CD14-positive monocyte (primary cell): ENCODE measurements around the gene PTCD2. TPM values are rescaled to one million over a fixed set of nuclear protein-coding genes. Genes with fewer than 3 reads are reported as not detected.

Experiments used
- DNase-seq, 3 donors: peaks; one replicate each; pipeline ENCODE4 v3.0.0-alpha.2; 2011 to 2022
- H2AFZ ChIP-seq: 2 replicates; pipeline ENCODE4 v1.6.0; 2012; ENCODE audit warnings: mild to moderate bottlenecking, low read depth, low read length, inconsistent platforms; ENCODE audit not compliant: insufficient read depth, poor library complexity, severe bottlenecking
- H3K27ac ChIP-seq, 2 donors: 1 replicate in 1 of 2; 2 replicates in 1 of 2; pipeline ENCODE4 v1.5.1; 2012 to 2013; ENCODE audit warnings: low read length in 2 of 2, control low read depth in 1 of 2, inconsistent platforms in 1 of 2, low read depth in 1 of 2, mild to moderate bottlenecking in 1 of 2
- H3K27me3 ChIP-seq, 2 donors: one replicate each; pipeline versions ENCODE4 v1.6.0 to v1.6.1; 2011 to 2013; ENCODE audit warnings: low read length in 2 of 2; ENCODE audit not compliant: control insufficient read depth in 2 of 2, insufficient read depth in 2 of 2
- H3K36me3 ChIP-seq, 2 donors: replicated peaks in 1 of 2; 1 replicate in 1 of 2; 2 replicates in 1 of 2; pipeline versions ENCODE4 v1.5.1 to v1.6.1; 2012 to 2013; ENCODE audit warnings: low read length in 2 of 2, control low read depth in 1 of 2, inconsistent platforms in 1 of 2, mild to moderate bottlenecking in 1 of 2; ENCODE audit not compliant: insufficient read depth in 2 of 2, control insufficient read depth in 1 of 2
- H3K4me1 ChIP-seq, 2 donors: 1 replicate in 1 of 2; 2 replicates in 1 of 2; pipeline versions ENCODE4 v1.5.1 to v1.6.1; 2012 to 2013; ENCODE audit warnings: low read length in 2 of 2, control low read depth in 1 of 2, inconsistent platforms in 1 of 2, mild to moderate bottlenecking in 1 of 2, moderate library complexity in 1 of 2; ENCODE audit not compliant: insufficient read depth in 2 of 2, control insufficient read depth in 1 of 2
- H3K4me2 ChIP-seq: replicated peaks from 2 replicates; pipeline ENCODE3; 2012; ENCODE audit warnings: low read length, moderate library complexity, mild to moderate bottlenecking; ENCODE audit not compliant: poor library complexity, severe bottlenecking; ENCODE audit errors: extremely low read depth
- H3K4me3 ChIP-seq, 3 experiments: fragments of 200-600 bp in 1 of 3; sonication (generic) in 1 of 3; replicated peaks in 1 of 3; 1 replicate in 2 of 3; 2 replicates in 1 of 3; pipeline ENCODE4 v1.5.1; 2011 to 2013; ENCODE audit warnings: low read length in 3 of 3, mild to moderate bottlenecking in 3 of 3, control low read depth in 2 of 3, low read depth in 2 of 3, inconsistent platforms in 1 of 3, moderate library complexity in 1 of 3
- H3K79me2 ChIP-seq: 2 replicates; pipeline ENCODE4 v1.6.0; 2012; ENCODE audit warnings: mild to moderate bottlenecking, control low read depth, inconsistent platforms, low read length, moderate library complexity; ENCODE audit not compliant: insufficient read depth
- H3K9ac ChIP-seq: 2 replicates; pipeline ENCODE4 v1.6.0; 2017; ENCODE audit warnings: low read length, mild to moderate bottlenecking; ENCODE audit not compliant: insufficient read depth, poor library complexity, severe bottlenecking
- H3K9me3 ChIP-seq, 2 donors: replicated peaks in 1 of 2; 1 replicate in 1 of 2; 2 replicates in 1 of 2; pipeline versions ENCODE4 v1.5.1 to v1.6.1; 2012 to 2013; ENCODE audit warnings: low read length in 2 of 2, control low read depth in 1 of 2; ENCODE audit not compliant: control insufficient read depth in 1 of 2, insufficient read depth in 1 of 2
- H4K20me1 ChIP-seq: 2 replicates; pipeline ENCODE4 v1.6.0; 2012; ENCODE audit warnings: mild to moderate bottlenecking, low read length, control low read depth, moderate library complexity; ENCODE audit not compliant: insufficient read depth
- H3K27ac Mint-ChIP-seq, 7 donors: one replicate each; pipeline ENCODE4 v1.8.0; 2020; ENCODE audit warnings: mild to moderate bottlenecking in 7 of 7, mixed read lengths in 7 of 7, moderate library complexity in 6 of 7, inconsistent platforms in 2 of 7
- H3K27me3 Mint-ChIP-seq, 3 donors: one replicate each; pipeline ENCODE4 v1.8.0; 2021 to 2022; ENCODE audit warnings: low read depth in 3 of 3, mild to moderate bottlenecking in 3 of 3, mixed read lengths in 3 of 3, moderate library complexity in 3 of 3, inconsistent platforms in 1 of 3
- H3K36me3 Mint-ChIP-seq, 2 donors: one replicate each; pipeline ENCODE4 v1.8.0; 2020; ENCODE audit warnings: mixed read lengths in 2 of 2, inconsistent platforms in 1 of 2, mild to moderate bottlenecking in 1 of 2
- H3K4me1 Mint-ChIP-seq: one replicate; pipeline ENCODE4 v1.8.0; 2020; ENCODE audit warnings: mild to moderate bottlenecking, mixed read lengths
- H3K4me3 Mint-ChIP-seq, 2 donors: one replicate each; pipeline ENCODE4 v1.8.0; 2020; ENCODE audit warnings: mild to moderate bottlenecking in 2 of 2, mixed read lengths in 2 of 2, moderate library complexity in 1 of 2
- H3K9me3 Mint-ChIP-seq, 7 donors: one replicate each; pipeline ENCODE4 v1.8.0; 2020 to 2022; ENCODE audit warnings: mixed read lengths in 7 of 7, mild to moderate bottlenecking in 6 of 7, moderate library complexity in 6 of 7, inconsistent platforms in 2 of 7
- CTCF ChIP-seq: fragments of 200-600 bp; IDR thresholded peaks from one replicate; pipeline ENCODE4 v1.8.0; 2022; ENCODE audit warnings: antibody characterized with exemption, mild to moderate bottlenecking
- WGBS: methylation state at CpG from one replicate; pipeline ENCODE4 v1.1.5; 2013; ENCODE audit warnings: missing lambda C conversion rate; ENCODE audit not compliant: insufficient coverage; 5-methylcytosine and 5-hydroxymethylcytosine counted together
- intact Hi-C, 2 donors: fragments of 100-400 bp; cut with micrococcal nuclease; formaldehyde crosslinking; loops; one replicate each; pipeline versions ENCODE4 v1.15.0 to v1.15.1; 2023
- polyA plus RNA-seq, 3 donors: library from polyadenylated mRNA; depleted of rRNA in 1 of 3; unstranded in 2 of 3; stranded (reverse) in 1 of 3; fragments of 300-500 nt in 2 of 3; fragments of >200 nt in 1 of 3; fragmentation: Illumina TruSeq in 2 of 3; gene quantifications; 1 replicate in 2 of 3; 2 replicates in 1 of 3; pipeline ENCODE4 v1.2.3, GENCODE V29; 2012 to 2021

PTCD2 gene
- polyA plus RNA-seq, 3 donors: 1.6 to 2.2 (median 1.8) TPM

- Histone ChIP-seq H3K4me2 (no peak overlapping the region), H3K4me3 (no peak overlapping the region), H3K27ac (no peak overlapping the region), H2AFZ (no peak overlapping the region), H4K20me1 (no peaks in the 10 kb centered on the region), H3K4me1 (peaks cover 64 to 78% of the 10 kb centered on the region in 2 donors), H3K27me3 (no peaks in the 10 kb centered on the region), H3K79me2 (no peaks in the 10 kb centered on the region), H3K9ac (no peak overlapping the region), H3K9me3 (no peaks in the 10 kb centered on the region), H3K36me3 (no peaks in the 10 kb centered on the region)
- Mint-ChIP-seq H3K36me3 (no peaks in the 10 kb centered on the region), H3K4me1 (peaks cover 75% of the 10 kb centered on the region), H3K27me3 (no peaks in the 10 kb centered on the region), H3K9me3 (no peaks in the 10 kb centered on the region), H3K27ac (peak overlapping the region in 1 of 7 donors; percentile 5), H3K4me3 (no peak overlapping the region)
- intact Hi-C loops: no loop called here
- no peak for DNase-seq
- TF ChIP-seq CTCF: no peak
Measured at GRCh38 chr5:72390836-72391235, 70.7 kb downstream of the PTCD2 start.

- H3K27me3 Mint-ChIP-seq: no peaks in the 10 kb centered on the region
- DNase-seq: no peak
- Histone ChIP-seq H3K27me3 (no peaks in the 10 kb centered on the region), H2AFZ (no peak overlapping the region), H3K4me2 (no peak overlapping the region), H3K79me2 (no peaks in the 10 kb centered on the region), H3K36me3 (no peaks in the 10 kb centered on the region), H3K4me1 (peaks cover 50 to 63% of the 10 kb centered on the region in 2 donors), H3K27ac (peak overlapping the region in 1 of 2 donors; percentile 40), H4K20me1 (no peaks in the 10 kb centered on the region), H3K4me3 (no peak overlapping the region), H3K9me3 (no peaks in the 10 kb centered on the region), H3K9ac (no peak overlapping the region)
- peaks cover 61% of the 10 kb centered on the region for H3K4me1 Mint-ChIP-seq
- TF ChIP-seq CTCF: no peak
- no peaks in the 10 kb centered on the region for H3K9me3 Mint-ChIP-seq
- intact Hi-C loops: no loop called here
- H3K36me3 Mint-ChIP-seq: no peaks in the 10 kb centered on the region
- H3K27ac Mint-ChIP-seq: no peak overlapping the region
- no peak overlapping the region for H3K4me3 Mint-ChIP-seq
- WGBS: no CpG with 5 or more reads among the region's 1 CpG
Measured at GRCh38 chr5:72392326-72392733, 72.2 kb downstream of the PTCD2 start.
